GM20000 (cell line): ENCODE measurements around the gene LACTB.
"Not testable (repeated sequence)": the region's sequence is repeated elsewhere in the genome, so short reads cannot be mapped to it uniquely, and the experiment has no call there.

Experiments used
- DNase-seq: peaks from one replicate; pipeline ENCODE4 v3.0.0; 2012; ENCODE audit warnings: low spot score
- TF ChIP-seq, protein P1 (sequence below): IDR thresholded peaks from 2 replicates; pipeline ENCODE4 v1.5.1; 2012; ENCODE audit warnings: mild to moderate bottlenecking, control low read depth; ENCODE audit errors: extremely low read depth, missing control alignments

The LACTB gene

GRCh38 chr15:63090887-63091286, 30.8 kb upstream of the LACTB start:
- no peak for DNase-seq
- TF ChIP-seq, protein P1, sequence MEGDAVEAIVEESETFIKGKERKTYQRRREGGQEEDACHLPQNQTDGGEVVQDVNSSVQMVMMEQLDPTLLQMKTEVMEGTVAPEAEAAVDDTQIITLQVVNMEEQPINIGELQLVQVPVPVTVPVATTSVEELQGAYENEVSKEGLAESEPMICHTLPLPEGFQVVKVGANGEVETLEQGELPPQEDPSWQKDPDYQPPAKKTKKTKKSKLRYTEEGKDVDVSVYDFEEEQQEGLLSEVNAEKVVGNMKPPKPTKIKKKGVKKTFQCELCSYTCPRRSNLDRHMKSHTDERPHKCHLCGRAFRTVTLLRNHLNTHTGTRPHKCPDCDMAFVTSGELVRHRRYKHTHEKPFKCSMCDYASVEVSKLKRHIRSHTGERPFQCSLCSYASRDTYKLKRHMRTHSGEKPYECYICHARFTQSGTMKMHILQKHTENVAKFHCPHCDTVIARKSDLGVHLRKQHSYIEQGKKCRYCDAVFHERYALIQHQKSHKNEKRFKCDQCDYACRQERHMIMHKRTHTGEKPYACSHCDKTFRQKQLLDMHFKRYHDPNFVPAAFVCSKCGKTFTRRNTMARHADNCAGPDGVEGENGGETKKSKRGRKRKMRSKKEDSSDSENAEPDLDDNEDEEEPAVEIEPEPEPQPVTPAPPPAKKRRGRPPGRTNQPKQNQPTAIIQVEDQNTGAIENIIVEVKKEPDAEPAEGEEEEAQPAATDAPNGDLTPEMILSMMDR: no peak

GRCh38 chr15:63091679-63092446, 29.8 kb upstream of the LACTB start:
- DNase-seq: no peak
- TF ChIP-seq, protein P1: no peak

DNA sequence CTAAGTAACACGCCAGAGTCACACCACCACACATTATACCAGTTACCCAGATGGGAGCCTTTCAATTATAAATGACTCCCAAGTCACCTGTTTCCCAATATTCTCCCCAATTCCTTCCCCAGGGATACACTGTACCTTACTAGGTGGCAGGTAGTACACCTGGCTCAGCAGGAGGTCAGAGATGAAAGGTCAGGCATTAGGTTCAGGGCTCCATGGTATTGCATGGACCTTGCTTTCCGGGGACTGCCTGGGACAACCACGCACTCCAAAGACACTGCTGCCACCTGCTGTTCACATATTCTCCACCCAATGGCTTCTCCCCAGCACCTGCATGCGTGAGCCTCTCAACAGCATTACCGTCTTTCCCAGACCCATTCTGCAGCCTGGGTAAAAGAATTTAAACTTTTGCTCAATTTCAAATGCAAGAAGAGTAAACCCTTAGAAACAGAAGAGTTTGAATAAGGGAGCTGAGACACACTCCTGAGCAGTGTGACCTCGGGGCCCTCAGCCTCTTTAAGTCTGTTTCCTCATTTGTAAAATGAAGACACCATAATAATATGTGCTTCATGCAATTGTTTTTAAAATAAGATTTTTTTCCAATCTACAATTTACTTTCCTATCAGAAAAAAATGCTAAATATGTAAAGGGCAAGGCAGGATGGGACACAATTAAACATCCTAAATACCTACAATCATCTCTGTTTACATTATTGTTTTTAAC, 28.0 kb upstream of the LACTB start:
- peak; percentile 86 for DNase-seq
- TF ChIP-seq, protein P1: peak; percentile 57

DNA sequence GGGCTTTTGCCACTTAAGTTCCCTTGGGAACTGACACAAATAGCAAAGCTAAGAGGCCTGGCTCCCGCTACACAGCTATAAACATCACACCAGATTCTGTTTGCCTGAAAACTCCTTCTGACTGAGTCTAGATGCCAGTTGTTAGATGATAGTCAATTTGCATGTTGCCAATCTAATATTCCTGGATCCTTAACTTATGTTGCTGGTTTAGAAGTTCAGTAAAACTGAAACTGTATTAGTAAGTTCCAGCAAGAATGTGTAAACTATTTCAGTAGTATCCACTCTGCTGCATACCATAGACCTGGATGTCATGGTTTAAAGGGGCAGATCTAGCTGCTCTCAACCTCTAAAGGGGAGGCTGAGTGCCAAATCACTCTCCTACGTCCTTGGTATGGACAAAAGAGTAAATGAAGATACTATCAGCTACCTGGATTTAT, 27.1 kb upstream of the LACTB start:
- DNase-seq: no peak

GRCh38 chr15:63096178-63096577, 25.5 kb upstream of the LACTB start:
- DNase-seq: no peak
- TF ChIP-seq, protein P1: no peak

More for the DNA sequence above, 27.1 kb upstream of the LACTB start:
- TF ChIP-seq, protein P1: no peak

DNA sequence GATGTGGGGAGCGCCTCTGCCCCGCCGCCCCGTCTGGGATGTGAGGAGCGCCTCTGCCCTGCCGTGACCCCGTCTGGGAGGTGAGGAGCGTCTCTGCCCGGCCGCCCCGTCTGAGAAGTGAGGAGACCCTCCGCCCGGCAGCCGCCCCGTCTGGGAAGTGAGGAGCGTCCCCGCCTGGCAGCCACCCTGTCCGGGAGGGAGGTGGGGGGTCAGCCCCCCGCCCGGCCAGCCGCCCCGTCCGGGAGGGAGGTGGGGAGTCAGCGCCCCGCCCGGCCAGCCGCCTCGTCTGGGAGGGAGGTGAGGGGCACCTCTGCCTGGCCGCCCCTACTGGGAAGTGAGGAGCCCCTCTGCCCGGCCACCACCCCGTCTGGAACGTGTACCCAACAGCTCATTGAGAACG, 22.8 kb upstream of the LACTB start:
- not testable (repeated sequence) for DNase-seq

DNA sequence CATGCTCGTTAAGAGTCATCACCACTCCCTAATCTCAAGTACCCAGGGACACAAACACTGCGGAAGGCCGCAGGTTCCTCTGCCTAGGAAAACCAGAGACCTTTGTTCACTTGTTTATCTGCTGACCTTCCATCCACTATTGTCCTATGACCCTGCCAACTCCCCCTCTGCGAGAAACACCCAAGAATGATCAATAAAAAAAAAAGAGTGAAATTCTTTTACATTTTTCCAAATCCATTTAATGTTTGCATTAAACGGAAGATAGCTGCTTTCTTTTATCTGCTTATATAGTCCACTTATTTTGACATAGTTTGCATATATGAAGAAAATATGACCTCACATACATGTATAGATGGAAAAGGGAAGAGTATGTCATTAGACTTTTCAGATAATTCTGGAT, 22.1 kb upstream of the LACTB start:
- not testable (repeated sequence) for DNase-seq

DNA sequence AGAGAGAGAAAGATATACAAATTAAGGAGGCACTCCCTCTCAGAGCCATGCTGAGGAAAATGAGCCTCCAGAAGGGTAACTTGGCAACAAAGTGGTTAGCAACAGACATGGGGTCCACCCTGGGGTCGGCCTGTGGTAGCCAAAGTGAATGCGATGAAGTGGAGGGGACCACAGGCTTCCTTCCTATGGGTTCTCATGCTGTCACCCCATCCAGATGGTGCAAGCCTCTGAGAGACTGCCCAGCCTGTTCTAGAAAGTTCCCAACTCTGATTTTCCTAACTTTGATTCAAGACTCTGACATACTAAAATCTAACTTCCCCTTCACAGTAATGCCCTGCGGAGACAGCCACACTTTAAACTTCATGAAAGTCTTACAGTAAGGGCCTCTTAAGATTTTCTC, 18.2 kb upstream of the LACTB start:
- TF ChIP-seq, protein P1: no peak
- no peak for DNase-seq
